ENCODE data around the gene C9orf78. TPM values are rescaled to one million over a fixed set of nuclear protein-coding genes. Genes with fewer than 3 reads are reported as not detected.

Gene C9orf78
- total and polyA plus RNA-seq, 2 of the 8 experiments (the other 6 are each of a cell fraction or from before 2014, with no cell fraction given): 17.4 to 40.6 TPM

- Histone ChIP-seq H4K91ac (replicated peaks; ENCODE audit: insufficient read length, low read length) (no peak overlapping the region), H2BK120ac (replicated peaks; ENCODE audit: low read depth, low read length) (no peak overlapping the region), H2BK12ac (ENCODE audit: low read depth, low read length) (no peak overlapping the region), H2BK5ac (ENCODE audit: low read depth, low read length) (no peak overlapping the region), H3K14ac (ENCODE audit: insufficient read length) (no peak overlapping the region), H3K9me3 (ENCODE audit: insufficient read depth in 2 of 2, low read depth in 1 of 2, low read length in 1 of 2) (no peaks in the 10 kb centered on the region), H3K27ac (ENCODE audit: low read depth, low read length) (0 out of 2 replicates have a peak overlapping the region, but pooled peaks have one; percentile 23), H2BK15ac (ENCODE audit: low read length) (no peak overlapping the region), H3K27me3 (replicated peaks in 1 of 4; ENCODE audit: control insufficient read depth in 3 of 4, extremely low read depth in 1 of 4, insufficient read depth in 3 of 4, low read length in 3 of 4) (no peaks in the 10 kb centered on the region), H3K23ac (ENCODE audit: insufficient read length) (no peak overlapping the region), H4K20me1 (replicated peaks in 1 of 2; ENCODE audit: control insufficient read depth in 1 of 2, insufficient read depth in 2 of 2, low read length in 2 of 2) (no peaks in the 10 kb centered on the region), H3K36me3 (ENCODE audit: control insufficient read depth in 2 of 4, insufficient read depth in 4 of 4, low read length in 3 of 4) (peaks cover 0 to 4% (median 0%) of the 10 kb centered on the region in 4 experiments; a peak in 2 of 8 replicates), H3K79me1 (ENCODE audit: low read depth, low read length) (no peaks in the 10 kb centered on the region), H3K9ac (replicated peaks in 1 of 4; ENCODE audit: extremely low read depth in 1 of 4, low read depth in 3 of 4, low read length in 3 of 4) (no peak overlapping the region), H2AFZ (ENCODE audit: low read length) (no peak overlapping the region), H3K4me1 (replicated peaks in 1 of 4; ENCODE audit: control insufficient read depth in 3 of 4, insufficient read depth in 4 of 4, low read length in 3 of 4) (no peaks in the 10 kb centered on the region), H3K18ac (ENCODE audit: extremely low read depth, low read length) (no peak overlapping the region), H4K8ac (ENCODE audit: extremely low read depth, insufficient read depth, low read length) (peak overlapping the region; percentile 35), H3K79me2 (ENCODE audit: control insufficient read depth in 1 of 2, insufficient read depth in 2 of 2, low read length in 2 of 2) (no peaks in the 10 kb centered on the region), H4K5ac (ENCODE audit: insufficient read length, low read depth, low read length) (no peak overlapping the region), H3K4me3 (ENCODE audit: extremely low read depth in 1 of 4, insufficient read depth in 2 of 4, low read depth in 3 of 4, low read length in 4 of 4) (no peak overlapping the region), H3K56ac (replicated peaks; ENCODE audit: insufficient read length, low read depth, low read length) (no peak overlapping the region), H3K4me2 (ENCODE audit: insufficient read depth in 1 of 2, low read depth in 2 of 2, low read length in 2 of 2) (no peak overlapping the region), H3K23me2 (ENCODE audit: low read depth, low read length) (no peaks in the 10 kb centered on the region), H2BK20ac (ENCODE audit: low read length) (no peak overlapping the region), H2AK5ac (ENCODE audit: low read depth, low read length) (no peak overlapping the region), H3K4ac (replicated peaks; ENCODE audit: insufficient read length, low read depth, low read length) (no peak overlapping the region)
- FAIRE-seq (no peak), DNase-seq (ENCODE audit: low read depth in 1 of 2, low spot score in 2 of 2) (peak in 1 of 2 experiments; percentile 74)
- 67% methylated on average over 17 of the region's 17 CpGs; no CpG with 5 or more reads in 1 of the 2 experiments for WGBS, 2 experiments (ENCODE audit: extremely low coverage in 1 of 2, insufficient coverage in 1 of 2, insufficient read length in 1 of 2, insufficient replicate concordance in 2 of 2, low coverage in 1 of 2, low lambda C conversion rate in 2 of 2, missing lambda C conversion rate in 1 of 2)
- ChIA-PET CTCF (ENCODE audit: partially characterized antibody) (interaction anchor here (0.6 to 1.7 kb wide), 11 partner anchors 9 to 179 kb away, joined by 3 to 6 read pairs (median 3); no protein-coding TSS in a partner anchor), POLR2A (ENCODE audit: partially characterized antibody) (no interaction called here)
- TF ChIP-seq CTCF (IDR thresholded peaks at IDR 0.05; ENCODE audit: control extremely low read depth in 1 of 3, insufficient read depth in 1 of 3, low read depth in 1 of 3, low read length in 3 of 3) (peak in 2 of 3 experiments; percentile 60 to 67; a peak in 3 of 4 replicates), SP4 (IDR thresholded peaks at IDR 0.05; ENCODE audit: low read length) (no peak), RAD21 (IDR thresholded peaks at IDR 0.05 in 1 of 2, conservative IDR thresholded peaks at IDR 0.05 in 1 of 2; ENCODE audit: low read depth in 2 of 2, low read length in 2 of 2) (peak; percentile 26 to 44; a peak in 3 of 4 replicates), ASH2L (IDR thresholded peaks at IDR 0.05; ENCODE audit: low read length) (no peak), PHF8 (conservative IDR thresholded peaks at IDR 0.05; ENCODE audit: low read depth, low read length) (no peak)
Observed at GRCh38 chr9:129867136-129868022, 32.3 kb upstream of the C9orf78 start.
